Hypothalamus (tissue), 51 donors: ENCODE measurements around the gene CLDN4.

Experiments
- DNase-seq, 51 donors: peaks; one replicate each; lab custom pipeline; 2025; lab: John Stamatoyannopoulos, UW

CLDN4 gene

DNA sequence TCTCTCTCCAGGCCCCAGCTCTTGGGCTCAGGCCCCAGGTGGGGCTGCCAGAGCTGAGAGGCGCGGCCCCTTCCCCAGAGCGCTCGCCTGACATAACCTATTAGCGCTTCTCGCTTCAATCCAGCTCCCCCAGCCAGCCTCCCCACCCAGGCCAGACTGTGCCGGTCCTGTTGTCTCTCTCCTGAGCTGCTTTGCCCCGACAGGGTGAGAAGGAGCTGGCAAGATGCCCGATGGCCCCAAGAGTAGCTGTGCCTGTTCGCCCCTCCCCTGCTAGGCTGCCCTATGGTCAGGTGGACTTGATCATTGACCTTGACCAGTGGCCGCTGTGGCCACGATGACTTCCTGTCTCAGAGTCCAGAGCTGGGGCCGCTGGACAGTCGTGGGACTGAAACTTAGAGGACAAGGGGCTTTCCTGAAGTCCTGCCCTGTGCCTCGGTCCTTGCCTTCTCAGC, 39.3 kb downstream of the CLDN4 start:
- no peak for DNase-seq

DNA sequence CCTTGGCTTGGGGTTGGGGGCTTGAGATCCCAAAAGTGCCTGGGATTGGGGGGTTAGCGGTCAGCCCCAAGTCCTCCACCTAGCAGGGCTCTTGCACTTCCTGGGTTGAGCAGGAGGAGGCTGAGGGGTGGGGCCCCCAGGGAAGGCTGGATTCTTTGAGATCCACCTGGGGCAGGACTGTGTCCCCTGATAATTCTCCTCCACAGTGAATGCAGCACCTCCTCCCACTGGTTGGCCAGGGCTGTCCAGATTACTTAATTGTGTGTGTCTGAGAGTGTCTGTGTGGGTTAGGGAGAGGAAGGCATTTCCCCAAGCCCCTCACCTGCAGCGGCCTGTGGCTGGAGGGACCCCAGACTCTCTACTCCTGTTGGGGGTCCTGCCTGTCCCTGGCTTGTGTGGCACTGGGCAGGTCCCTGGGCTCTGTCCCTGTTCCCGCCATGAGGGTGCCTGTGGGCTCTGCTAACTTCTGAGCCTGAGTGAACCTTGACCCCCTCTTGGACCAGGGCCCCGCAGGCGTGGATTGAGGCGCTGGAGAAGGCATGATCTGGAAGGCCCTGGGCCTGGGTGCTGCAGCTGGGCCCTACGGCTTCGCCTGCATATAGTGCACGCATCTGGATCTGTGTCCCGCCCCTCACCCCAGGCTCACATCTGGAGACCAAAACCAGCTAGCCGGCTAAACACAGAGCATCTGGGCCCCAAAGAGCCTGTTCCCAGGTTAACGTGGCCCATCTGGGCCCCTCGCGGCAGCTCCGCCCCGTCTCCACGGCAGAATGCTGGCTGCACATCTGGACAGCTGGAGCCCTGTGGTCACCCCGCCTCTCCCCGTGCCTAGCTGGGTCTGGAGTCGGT, 40.6 kb downstream of the CLDN4 start:
- DNase-seq = no peak

DNA sequence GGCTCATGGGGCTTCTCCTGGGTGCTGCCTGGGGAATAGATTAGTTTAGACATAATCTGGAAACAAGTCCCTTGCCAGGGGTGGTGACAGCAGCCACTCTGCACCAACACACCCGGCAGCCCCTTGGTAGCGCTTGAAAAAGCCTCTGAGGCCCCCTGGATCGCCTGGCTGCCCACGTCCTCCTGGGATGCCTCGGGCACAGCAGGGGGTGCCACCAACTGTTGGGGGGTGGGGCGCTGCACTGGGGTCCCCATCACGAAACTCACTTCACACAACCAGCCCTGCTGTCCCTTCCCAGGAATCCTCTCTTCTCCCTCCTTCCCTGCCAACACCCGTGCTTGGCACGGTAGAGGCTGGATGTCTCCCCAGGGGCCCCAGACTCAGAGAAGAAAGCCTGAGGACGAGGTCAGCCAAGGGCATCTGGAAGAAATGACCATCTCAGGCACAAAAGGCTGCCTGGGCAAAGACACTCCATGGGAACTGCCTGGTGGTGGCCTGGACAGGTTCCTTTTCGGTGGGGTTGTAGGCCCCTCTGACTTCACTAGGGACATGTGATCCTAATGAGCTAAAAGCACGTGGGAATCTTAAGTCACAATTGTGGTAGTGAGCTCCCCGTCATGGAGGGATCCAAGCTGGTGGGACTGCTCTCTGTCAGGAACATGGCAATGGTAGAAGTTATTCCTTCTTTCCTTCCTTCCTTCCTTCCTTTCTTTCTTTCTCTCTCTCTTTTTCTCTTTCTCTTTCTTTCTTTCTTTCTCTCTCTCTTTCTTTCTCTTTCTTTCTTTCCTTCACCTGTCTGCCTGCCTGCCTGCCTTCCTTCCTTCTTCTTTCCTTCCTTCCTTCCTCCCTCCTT, 41.5 kb downstream of the CLDN4 start:
- DNase-seq = no peak

DNA sequence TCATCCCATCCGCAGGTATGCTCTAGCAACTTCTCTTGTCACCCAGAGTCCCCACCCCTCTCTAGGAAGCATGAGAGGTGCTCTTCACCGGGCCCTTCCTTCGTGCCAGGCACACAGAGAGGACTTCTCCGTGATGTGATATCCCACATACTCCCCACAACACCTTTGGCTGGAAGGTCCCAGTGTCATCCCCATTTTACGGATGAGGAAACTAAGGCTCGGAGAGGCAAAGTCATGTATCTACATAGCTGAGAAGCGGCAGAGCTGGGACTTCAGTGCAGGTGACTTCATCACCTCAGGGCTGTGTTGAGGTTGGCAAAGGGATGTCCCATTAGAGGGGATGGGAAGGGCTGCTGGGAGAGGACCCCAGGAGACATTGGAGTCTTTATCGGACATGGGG, 45.6 kb downstream of the CLDN4 start:
- no peak for DNase-seq

- peak in 10 of 51 donors; percentile 7 to 32 (median 15) for DNase-seq
Observed at GRCh38 chr7:73876973-73877372, 46.2 kb downstream of the CLDN4 start.

DNA sequence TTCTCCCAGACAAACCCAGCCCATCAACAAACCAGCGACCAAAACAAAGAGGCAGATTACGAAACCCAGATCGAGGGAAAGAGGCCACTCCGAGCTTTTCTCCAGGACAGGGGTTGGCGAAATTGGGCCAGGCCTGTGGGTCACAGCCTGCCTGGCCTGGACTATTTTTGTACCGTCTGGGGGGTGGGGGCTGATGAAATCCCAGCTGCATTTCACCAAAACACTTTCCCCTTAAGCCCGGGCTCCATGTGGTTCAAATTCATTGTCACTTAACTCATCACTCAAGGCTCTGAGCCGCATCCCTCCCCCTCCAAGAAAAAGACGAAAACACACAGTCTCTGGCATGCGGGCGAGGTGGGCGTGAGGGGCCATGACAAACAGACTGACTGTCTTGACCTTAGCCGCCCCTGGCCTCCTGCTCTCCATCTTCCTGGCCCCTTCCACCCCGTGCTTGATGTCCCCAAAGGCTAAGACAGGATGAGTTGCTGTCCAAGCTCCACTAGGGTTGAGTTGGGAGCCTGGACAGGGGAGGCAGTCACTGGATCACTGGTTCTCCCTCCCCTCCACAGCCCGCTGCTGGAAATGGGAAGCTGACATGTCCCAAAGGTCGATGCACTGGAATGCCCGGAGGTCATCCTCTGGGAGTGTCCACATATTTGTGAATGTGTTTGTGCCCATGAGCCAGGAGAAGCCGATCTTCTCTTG, 49.3 kb downstream of the CLDN4 start:
- no peak for DNase-seq

DNA sequence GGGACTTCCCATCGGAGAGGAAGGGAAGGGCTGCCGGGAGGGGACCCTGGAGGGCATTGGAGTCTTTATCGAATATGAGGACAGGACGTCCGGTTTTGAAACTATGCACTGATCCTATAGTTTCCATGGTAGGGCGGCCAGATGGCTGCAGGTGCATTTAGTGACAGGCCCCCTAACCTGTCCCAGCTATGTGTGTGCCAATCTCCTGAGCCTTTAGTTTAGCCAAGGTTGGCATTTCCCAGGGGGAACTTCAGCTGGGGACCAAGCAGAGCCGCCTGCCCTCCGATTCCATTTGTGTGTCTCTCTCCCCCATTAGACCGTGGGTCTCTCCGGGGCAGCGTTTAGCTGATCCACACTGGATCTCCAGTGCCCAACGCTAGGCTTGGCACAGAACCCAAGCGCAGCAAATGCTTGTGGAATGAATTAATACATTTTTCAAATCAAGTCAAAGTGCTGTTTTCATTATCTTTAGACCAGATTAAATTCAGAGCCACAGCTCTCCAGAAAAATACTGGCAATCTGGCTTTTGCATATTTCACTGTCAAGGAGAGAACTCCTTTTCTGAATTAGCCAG, 50.0 kb downstream of the CLDN4 start:
- DNase-seq = no peak

- DNase-seq = no peak
Observed at GRCh38 chr7:73881352-73882046, 50.7 kb downstream of the CLDN4 start.

- no peak for DNase-seq
Observed at GRCh38 chr7:73882047-73882402, 51.2 kb downstream of the CLDN4 start.
